Measurements from ENCODE around the gene MYOG.
A peak's percentile ranks its signal among the peaks of the same experiment; 100 is the strongest.

DNA sequence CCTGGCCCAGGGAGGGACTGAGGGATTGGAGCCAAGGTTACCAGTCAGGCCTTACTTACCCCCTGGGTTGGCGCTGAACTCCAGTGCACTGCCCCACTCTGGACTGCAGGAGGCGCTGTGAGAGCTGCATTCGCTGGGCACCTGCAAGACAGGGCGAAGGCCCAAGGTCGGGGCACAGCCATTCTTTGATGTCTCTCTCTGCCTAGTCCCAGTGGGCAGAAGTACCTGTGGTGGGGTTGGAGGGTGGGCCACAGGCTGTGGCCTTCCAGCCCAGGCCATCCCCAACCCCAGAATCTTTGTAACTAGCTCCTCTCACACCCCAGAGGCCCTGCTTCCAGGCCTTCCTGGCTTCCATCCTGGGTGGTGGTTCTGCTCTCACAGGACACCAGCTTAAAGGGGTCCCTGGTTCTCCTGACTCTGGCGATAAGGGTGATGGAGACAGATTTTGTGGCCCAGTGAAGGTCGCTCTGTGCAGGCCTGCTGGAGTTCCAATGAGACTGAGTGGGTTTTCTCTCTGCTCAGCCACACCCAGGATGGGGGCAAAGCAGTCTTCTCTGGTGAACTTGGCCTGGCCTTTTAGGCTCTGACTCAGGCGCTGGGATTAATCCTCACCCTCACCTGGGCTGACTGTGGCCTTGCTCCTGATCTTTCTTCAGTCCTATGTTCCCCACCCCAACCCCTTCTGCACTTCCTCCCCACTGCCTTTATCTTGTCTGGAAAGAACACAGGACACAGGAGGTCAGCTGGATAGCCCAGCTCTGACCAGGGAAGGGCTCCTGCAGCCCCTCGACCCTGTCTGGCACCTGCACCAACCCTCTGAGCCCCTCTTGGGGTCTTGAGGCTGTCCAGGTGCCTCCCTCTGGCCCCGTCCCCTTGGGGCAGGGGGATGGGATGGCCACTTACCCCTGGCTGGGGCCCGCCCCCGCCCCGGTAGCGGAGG lies 954 bp downstream of the MYOG start:
- TF ChIP-seq, protein P1, sequence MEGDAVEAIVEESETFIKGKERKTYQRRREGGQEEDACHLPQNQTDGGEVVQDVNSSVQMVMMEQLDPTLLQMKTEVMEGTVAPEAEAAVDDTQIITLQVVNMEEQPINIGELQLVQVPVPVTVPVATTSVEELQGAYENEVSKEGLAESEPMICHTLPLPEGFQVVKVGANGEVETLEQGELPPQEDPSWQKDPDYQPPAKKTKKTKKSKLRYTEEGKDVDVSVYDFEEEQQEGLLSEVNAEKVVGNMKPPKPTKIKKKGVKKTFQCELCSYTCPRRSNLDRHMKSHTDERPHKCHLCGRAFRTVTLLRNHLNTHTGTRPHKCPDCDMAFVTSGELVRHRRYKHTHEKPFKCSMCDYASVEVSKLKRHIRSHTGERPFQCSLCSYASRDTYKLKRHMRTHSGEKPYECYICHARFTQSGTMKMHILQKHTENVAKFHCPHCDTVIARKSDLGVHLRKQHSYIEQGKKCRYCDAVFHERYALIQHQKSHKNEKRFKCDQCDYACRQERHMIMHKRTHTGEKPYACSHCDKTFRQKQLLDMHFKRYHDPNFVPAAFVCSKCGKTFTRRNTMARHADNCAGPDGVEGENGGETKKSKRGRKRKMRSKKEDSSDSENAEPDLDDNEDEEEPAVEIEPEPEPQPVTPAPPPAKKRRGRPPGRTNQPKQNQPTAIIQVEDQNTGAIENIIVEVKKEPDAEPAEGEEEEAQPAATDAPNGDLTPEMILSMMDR (IDR thresholded peaks at IDR 0.05; ENCODE audit: low read depth, low read length) = peak; percentile 60
- TF ChIP-seq, protein P2, sequence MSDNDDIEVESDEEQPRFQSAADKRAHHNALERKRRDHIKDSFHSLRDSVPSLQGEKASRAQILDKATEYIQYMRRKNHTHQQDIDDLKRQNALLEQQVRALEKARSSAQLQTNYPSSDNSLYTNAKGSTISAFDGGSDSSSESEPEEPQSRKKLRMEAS (IDR thresholded peaks at IDR 0.05; ENCODE audit: low read depth, low read length) = no peak
- TF ChIP-seq POLR2A (IDR thresholded peaks at IDR 0.05; ENCODE audit: extremely low read depth, insufficient read length) = no peak

Data from NB4 (cell line).